Stimulated activated CD8-positive, alpha-beta memory T cell treated with anti-CD3 and anti-CD28 coated beads, Interleukin-12 subunit alpha, Interleukin-12 subunit beta, amount 100 ng/mL, for 24 hours (primary cell): ENCODE measurements around the gene ABCC1.

Source experiments
- DNase-seq: peaks from one replicate; pipeline ENCODE4 v3.0.0-alpha.2; 2020; ENCODE audit errors: extremely low read depth

The ABCC1 gene

DNA sequence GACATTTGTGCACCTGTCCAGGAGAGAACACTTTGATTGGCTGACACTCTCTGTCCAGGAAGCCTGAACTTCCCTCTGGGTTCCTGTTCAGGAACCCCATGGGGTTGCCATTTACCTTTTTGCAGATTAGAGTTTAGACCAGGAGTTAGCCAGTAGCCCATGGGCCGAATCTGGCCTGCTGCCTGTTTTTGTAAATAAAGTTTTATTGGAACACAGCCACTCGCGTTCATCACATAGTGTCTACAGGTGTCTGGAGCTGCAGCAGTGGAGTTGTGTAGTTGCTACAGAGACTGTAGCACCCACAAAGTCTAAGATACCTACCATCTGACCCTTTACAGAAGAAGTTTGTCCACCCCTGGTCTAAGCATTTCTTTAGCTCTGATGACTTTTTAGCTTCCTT, 70.9 kb downstream of the ABCC1 start:
- no peak for DNase-seq

- DNase-seq, result no peak
Measured at GRCh38 chr16:16021020-16021419, 71.6 kb downstream of the ABCC1 start.

GRCh38 chr16:16021646-16021987, 72.2 kb downstream of the ABCC1 start:
- DNase-seq, result no peak

- no peak for DNase-seq
Measured at GRCh38 chr16:16021988-16022682, 72.7 kb downstream of the ABCC1 start.

DNA sequence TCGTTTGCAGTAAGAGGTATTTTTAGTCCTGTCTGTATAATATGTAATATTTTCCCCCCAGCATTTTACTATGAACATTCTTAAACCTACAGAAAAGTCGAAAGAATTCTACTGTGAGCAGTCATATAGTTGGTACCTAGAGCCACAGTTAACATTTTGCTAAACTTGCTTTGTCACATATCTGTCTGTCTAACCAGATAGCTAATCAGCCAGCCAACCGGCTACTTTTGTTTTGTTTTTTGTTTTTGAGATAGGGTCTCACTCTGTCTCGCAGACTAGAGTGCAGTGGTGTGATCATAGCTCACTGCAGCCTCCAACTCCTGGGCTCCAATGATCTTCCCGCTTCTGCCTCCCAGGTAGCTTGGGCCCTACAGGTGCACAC, 73.3 kb downstream of the ABCC1 start:
- no peak for DNase-seq

- peak; percentile 20 for DNase-seq
Measured at GRCh38 chr16:16025214-16025968, 76.0 kb downstream of the ABCC1 start.

GRCh38 chr16:16027728-16028310, 78.4 kb downstream of the ABCC1 start:
- no peak for DNase-seq

- DNase-seq, result no peak
Measured at GRCh38 chr16:16028311-16028999, 79.0 kb downstream of the ABCC1 start.

- no peak for DNase-seq
Measured at GRCh38 chr16:16029431-16030011, 80.1 kb downstream of the ABCC1 start.

DNA sequence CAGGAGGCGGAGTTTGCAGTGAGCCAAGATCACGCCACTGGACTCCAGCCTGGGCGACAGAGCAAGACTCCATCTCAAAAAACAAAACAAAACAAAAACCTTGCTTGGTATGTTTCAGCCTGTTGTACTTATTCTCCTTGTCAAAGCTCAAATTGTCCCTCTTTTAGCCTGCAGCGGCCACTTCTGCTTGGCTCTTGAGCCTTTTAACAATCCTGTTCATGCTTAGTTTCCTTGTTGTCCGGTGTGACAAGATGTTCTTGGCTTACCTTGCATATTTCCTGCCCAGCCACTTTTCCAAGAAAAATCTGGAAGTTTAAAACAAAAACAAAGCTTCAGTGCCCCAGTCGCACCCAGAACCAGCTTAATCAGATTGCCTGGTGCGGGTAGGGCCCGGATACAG, 81.0 kb downstream of the ABCC1 start:
- no peak for DNase-seq

GRCh38 chr16:16031401-16031800, 82.0 kb downstream of the ABCC1 start:
- no peak for DNase-seq

GRCh38 chr16:16032271-16032979, 83.0 kb downstream of the ABCC1 start:
- DNase-seq, result no peak

- DNase-seq, result no peak
Measured at GRCh38 chr16:16033208-16033717, 83.8 kb downstream of the ABCC1 start.

GRCh38 chr16:16036359-16036792, 87.0 kb downstream of the ABCC1 start:
- DNase-seq, result no peak

- DNase-seq, result no peak
Measured at GRCh38 chr16:16037521-16037920, 88.1 kb downstream of the ABCC1 start.

- no peak for DNase-seq
Measured at GRCh38 chr16:16037970-16038369, 88.6 kb downstream of the ABCC1 start.

- DNase-seq, result no peak
Measured at GRCh38 chr16:16038950-16039349, 89.5 kb downstream of the ABCC1 start.

- no peak for DNase-seq
Measured at GRCh38 chr16:16041196-16041892, 91.9 kb downstream of the ABCC1 start.

GRCh38 chr16:16042076-16042475, 92.7 kb downstream of the ABCC1 start:
- no peak for DNase-seq

GRCh38 chr16:16045296-16045695, 95.9 kb downstream of the ABCC1 start:
- DNase-seq, result no peak

- DNase-seq, result no peak
Measured at GRCh38 chr16:16045879-16046278, 96.5 kb downstream of the ABCC1 start.
